Fibroblast of peridontal ligament (primary cell): ENCODE measurements around the gene PHLDB3.

Experiments used
- DNase-seq: peaks from one replicate; pipeline ENCODE4 v3.0.0-alpha.2; 2010; ENCODE audit errors: extremely low read depth

The PHLDB3 gene

GRCh38 chr19:43499042-43499441 is 5.5 kb downstream of the PHLDB3 start:
- no peak for DNase-seq

DNA sequence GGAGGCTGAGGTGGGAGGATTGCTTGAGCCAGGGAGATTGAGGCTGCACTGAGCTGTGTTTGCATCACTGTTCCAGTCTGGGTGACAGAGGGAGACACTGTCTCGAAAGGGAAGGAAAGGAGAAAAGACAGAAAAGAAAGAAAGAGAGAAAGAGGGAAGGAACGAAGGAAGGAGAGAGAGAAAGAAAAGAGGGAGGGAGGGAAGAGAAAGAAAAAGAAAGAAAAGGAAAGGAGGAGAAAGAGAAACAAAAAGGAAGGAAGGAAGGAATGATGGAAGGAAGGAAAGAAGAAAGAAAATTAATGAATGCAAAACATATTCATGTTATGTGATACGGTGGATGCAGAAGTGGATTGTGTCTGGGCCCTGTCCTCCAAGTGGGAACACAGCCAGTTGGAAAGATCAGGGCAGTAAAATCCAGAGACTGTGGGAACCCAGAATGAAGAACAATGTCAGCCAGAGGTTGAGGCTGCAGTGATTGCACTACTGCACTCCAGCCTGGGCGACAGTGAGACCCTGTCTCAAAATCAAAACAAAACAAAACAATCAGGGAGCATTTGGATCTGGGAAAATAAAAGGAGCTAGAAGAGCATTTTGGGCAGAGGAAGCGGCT is 6.2 kb downstream of the PHLDB3 start:
- DNase-seq: peak; percentile 26

DNA sequence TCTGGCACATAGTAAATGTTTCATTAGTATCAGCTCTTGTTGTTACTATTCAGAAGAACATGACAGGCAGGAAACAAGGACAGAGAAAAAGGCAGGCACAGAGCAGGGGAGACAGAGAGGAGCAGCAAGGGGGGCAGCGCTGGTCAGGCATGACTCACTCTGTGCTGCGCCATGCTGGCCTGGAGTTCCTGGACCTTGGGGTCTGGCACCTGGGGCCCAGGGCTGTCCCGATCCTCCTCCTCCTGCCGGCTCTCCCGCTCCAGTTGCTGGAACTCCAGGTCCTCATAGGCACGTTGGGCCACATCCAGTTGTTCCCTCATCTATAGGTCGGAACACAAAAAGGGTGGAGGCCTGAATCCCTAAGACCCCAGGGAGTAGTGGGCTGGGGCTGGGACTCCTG is 7.6 kb downstream of the PHLDB3 start:
- DNase-seq: no peak

- DNase-seq: no peak
These were observed 9.5 kb downstream of the PHLDB3 start for GRCh38 chr19:43495082-43495481.

- no peak for DNase-seq
These were observed 13.8 kb downstream of the PHLDB3 start for GRCh38 chr19:43490759-43491158.

GRCh38 chr19:43489979-43490599 is 14.5 kb downstream of the PHLDB3 start:
- DNase-seq: no peak

GRCh38 chr19:43489310-43489709 is 15.2 kb downstream of the PHLDB3 start:
- no peak for DNase-seq

- DNase-seq: no peak
These were observed 16.4 kb downstream of the PHLDB3 start for GRCh38 chr19:43488179-43488578.

GRCh38 chr19:43486412-43486811 is 18.1 kb downstream of the PHLDB3 start:
- no peak for DNase-seq

DNA sequence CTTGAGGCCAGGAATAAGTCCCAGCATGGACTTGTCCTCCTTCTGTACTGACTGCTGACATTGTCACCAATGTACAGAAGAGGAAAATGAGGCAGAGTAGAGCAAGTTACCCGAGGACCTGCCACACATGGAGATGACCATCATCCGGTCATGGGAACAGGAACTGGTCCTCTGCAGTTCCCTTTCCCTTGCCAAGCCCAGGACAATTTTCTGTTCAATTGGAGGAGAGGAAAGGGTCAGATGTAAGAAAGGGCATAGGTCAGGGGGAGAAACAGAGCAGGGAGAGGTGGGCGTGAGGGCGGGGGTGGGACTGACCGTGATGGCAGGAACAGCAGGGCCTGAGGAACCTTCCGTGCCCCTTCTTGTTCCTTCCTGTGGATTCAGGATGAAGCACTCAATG is 18.6 kb downstream of the PHLDB3 start:
- DNase-seq: no peak

DNA sequence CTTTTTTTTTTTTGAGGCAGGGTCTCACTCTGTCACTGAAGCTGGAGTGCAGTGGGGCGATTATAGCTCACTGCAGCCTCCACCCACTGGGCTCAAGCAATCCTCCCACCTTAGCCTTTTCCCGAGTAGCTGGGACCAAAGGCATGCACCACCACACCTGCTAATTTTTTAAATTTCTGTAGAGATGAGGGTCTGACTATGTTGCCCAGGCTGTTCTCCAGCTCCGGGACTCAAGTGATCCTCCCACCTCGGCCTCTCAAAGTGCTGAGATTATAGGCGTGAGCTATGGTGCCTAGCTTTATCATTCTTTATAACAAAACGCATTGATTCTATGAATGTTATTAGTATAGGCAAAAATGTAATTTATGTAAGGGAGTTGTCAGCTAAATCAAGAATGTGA is 21.3 kb downstream of the PHLDB3 start:
- no peak for DNase-seq

GRCh38 chr19:43482193-43482592 is 22.4 kb downstream of the PHLDB3 start:
- DNase-seq: no peak

DNA sequence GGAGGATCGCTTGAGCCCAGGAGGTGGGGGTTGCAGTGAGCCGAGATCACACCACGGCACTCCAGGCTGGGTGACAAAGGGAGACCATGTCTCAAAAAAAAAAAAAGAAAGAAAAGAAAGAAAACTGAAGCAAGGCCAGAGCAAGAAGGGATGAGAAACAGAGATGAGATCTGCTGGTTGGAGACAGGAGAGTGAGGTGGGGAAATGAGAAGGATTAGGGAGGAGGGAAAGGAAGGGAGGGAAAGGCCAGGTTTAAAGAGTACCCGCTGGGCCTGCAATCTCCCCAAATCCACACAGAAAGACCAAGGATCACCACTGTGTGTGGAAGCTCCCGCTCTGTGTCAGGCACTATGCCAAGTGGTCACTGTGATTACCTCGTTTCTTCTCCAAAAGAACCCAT is 22.8 kb downstream of the PHLDB3 start:
- DNase-seq: no peak

- DNase-seq: no peak
These were observed 24.0 kb downstream of the PHLDB3 start for GRCh38 chr19:43480574-43480973.

GRCh38 chr19:43479961-43480561 is 24.5 kb downstream of the PHLDB3 start:
- no peak for DNase-seq

GRCh38 chr19:43479226-43479625 is 25.3 kb downstream of the PHLDB3 start:
- no peak for DNase-seq

DNA sequence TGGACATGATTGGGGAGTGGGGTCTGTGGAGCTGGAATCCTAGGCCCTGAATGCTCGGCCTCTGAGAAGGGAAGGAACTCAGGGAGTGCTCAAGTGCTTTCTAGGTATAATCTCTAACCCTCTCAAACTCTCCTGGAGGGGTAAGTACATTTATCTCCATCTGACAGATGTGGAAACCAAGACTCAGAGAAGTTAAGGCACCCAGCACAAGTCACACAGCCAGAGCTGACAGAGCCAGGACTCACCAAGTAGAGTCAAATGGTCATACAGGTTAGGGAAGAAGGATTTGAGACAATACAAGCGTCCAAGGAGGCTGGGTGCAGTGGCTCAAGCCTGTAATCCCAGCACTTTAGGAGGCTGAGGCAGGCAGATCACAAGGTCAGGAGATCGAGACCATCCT is 26.2 kb downstream of the PHLDB3 start:
- DNase-seq: no peak

GRCh38 chr19:43476606-43477005 is 27.9 kb downstream of the PHLDB3 start:
- DNase-seq: peak; percentile 99

GRCh38 chr19:43474986-43475705 is 29.4 kb downstream of the PHLDB3 start:
- DNase-seq: peak; percentile 85

GRCh38 chr19:43474487-43474886 is 30.1 kb downstream of the PHLDB3 start:
- no peak for DNase-seq

- DNase-seq: no peak
These were observed 33.5 kb downstream of the PHLDB3 start for GRCh38 chr19:43471091-43471490.

DNA sequence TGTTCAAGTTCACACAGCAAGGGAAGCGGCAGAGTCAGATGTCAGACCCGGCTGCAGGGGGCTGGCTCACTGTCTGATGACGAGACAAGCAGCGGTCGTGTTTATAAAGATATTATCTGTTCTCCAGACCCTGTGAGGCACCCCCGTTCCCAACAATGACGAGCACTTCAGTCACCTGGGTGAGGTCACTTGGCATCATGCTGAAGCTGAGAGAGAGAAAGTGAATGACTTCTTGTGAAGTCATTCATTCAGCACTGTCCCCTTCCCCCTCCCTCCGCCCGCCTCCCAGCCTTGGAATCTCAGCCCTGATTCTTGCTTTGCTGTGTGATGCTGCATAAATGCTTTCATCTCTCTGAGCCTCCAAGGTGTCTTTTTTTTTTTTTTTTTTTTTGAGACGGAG is 34.3 kb downstream of the PHLDB3 start:
- DNase-seq: no peak

DNA sequence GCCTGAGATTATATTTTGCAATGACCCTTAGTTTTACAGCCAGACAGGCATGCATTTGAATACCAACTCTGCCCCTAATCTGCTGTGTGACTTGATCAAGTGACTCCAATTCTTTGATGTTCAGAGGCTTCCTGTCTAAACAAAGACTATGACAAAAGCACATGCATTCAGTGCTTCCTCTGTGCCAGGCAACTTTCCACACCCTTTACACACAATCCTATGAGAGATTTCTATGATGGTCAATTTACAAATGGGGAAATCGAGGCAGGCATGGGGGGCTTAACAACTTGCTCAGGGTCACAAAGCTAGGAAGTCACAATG is 35.4 kb downstream of the PHLDB3 start:
- DNase-seq: no peak
